Uterus (tissue), 2 donors: ENCODE results near the gene R3HDML.

Experiments
- CTCF ChIP-seq, 4 experiments: fragments of 200-600 bp in 2 of 4; fragments of 450-650 bp in 2 of 4; sonication (generic) in 2 of 4; IDR thresholded peaks; one replicate each; pipeline ENCODE4 v1.5.1; 2016 to 2019; ENCODE audit warnings: antibody characterized with exemption in 4 of 4, mild to moderate bottlenecking in 2 of 4, moderate library complexity in 1 of 4
- POLR2A ChIP-seq, 2 donors: fragments of 450-650 bp; IDR thresholded peaks; one replicate each; pipeline ENCODE4 v1.6.1; 2016; ENCODE audit warnings: antibody characterized with exemption in 2 of 2, mild to moderate bottlenecking in 1 of 2, moderate library complexity in 1 of 2

GRCh38 chr20:44396369-44397130, 59.7 kb downstream of the R3HDML start:
- TF ChIP-seq CTCF (IDR thresholded peaks at IDR 0.05) (no peak), POLR2A (IDR thresholded peaks at IDR 0.05) (no peak)
